Thyroid gland (tissue), 4 donors: ENCODE results near the gene MAPKAPK2.

Experiments
- CTCF ChIP-seq, 6 experiments: fragments of 200-600 bp in 3 of 6; fragments of 450-650 bp in 3 of 6; sonication (generic) in 3 of 6; IDR thresholded peaks; one replicate each; pipeline ENCODE4 v1.5.1; 2016 to 2019; ENCODE audit warnings: antibody characterized with exemption in 6 of 6, mild to moderate bottlenecking in 2 of 6, inconsistent platforms in 1 of 6, moderate library complexity in 1 of 6
- POLR2A ChIP-seq, 2 donors: fragments of 450-650 bp; IDR thresholded peaks; one replicate each; pipeline ENCODE4 v1.6.1; 2017; ENCODE audit warnings: antibody characterized with exemption in 2 of 2, mild to moderate bottlenecking in 2 of 2, moderate library complexity in 1 of 2

- peak in 4 of 6 experiments; percentile 29 to 43 (median 32) for TF ChIP-seq CTCF (IDR thresholded peaks at IDR 0.05)
- TF ChIP-seq POLR2A (IDR thresholded peaks at IDR 0.05) = no peak
Observed at GRCh38 chr1:206725109-206725963, 40.6 kb downstream of the MAPKAPK2 start.
